ENCODE measurements around the gene KCNJ15.

DNA sequence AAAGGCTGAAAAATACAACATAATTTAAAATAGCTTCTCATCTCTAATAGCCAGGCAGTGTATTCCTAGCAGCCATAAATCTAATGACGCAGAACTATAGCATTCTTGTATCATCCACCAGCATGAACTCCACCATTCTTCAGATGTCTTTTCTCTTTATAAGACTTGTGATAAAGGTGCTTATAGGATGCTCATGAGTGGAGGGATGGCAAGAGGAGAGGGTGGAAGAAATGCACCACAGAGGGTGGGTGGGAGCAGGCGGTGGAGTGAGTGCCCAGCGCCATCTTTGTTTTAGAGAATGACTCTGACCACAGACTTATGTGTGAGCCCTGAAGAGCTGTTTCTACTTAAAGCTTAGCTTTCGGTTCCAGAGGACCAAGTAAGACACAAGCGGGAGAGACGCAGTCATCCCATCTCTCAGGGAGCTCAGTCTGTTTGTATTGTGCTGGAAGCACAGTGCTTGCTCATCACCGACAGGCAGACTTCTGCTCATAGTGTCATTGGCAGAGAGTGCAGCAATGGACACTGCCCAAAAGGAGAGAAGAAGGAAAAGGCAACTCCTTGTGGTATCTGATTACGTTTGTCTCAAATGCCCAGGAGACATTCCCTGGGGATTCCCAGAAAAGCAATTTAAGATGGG is 65.6 kb downstream of the KCNJ15 start:
- TF ChIP-seq, protein P1, sequence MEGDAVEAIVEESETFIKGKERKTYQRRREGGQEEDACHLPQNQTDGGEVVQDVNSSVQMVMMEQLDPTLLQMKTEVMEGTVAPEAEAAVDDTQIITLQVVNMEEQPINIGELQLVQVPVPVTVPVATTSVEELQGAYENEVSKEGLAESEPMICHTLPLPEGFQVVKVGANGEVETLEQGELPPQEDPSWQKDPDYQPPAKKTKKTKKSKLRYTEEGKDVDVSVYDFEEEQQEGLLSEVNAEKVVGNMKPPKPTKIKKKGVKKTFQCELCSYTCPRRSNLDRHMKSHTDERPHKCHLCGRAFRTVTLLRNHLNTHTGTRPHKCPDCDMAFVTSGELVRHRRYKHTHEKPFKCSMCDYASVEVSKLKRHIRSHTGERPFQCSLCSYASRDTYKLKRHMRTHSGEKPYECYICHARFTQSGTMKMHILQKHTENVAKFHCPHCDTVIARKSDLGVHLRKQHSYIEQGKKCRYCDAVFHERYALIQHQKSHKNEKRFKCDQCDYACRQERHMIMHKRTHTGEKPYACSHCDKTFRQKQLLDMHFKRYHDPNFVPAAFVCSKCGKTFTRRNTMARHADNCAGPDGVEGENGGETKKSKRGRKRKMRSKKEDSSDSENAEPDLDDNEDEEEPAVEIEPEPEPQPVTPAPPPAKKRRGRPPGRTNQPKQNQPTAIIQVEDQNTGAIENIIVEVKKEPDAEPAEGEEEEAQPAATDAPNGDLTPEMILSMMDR (IDR thresholded peaks at IDR 0.05): no peak
- TF ChIP-seq EZH2 (IDR thresholded peaks at IDR 0.05; ENCODE audit: borderline replicate concordance, insufficient read depth, low read depth, low read length, poor library complexity, severe bottlenecking): no peak

All from B cell (primary cell).